Measurements from ENCODE around the gene COMT.

Gene COMT

GRCh38 chr22:20004464-20004863, 62.9 kb downstream of the COMT start:
- DNase-seq (ENCODE audit: insufficient read length, low spot score) (no peak), FAIRE-seq (peak; percentile 66)
- TF ChIP-seq, protein P1, sequence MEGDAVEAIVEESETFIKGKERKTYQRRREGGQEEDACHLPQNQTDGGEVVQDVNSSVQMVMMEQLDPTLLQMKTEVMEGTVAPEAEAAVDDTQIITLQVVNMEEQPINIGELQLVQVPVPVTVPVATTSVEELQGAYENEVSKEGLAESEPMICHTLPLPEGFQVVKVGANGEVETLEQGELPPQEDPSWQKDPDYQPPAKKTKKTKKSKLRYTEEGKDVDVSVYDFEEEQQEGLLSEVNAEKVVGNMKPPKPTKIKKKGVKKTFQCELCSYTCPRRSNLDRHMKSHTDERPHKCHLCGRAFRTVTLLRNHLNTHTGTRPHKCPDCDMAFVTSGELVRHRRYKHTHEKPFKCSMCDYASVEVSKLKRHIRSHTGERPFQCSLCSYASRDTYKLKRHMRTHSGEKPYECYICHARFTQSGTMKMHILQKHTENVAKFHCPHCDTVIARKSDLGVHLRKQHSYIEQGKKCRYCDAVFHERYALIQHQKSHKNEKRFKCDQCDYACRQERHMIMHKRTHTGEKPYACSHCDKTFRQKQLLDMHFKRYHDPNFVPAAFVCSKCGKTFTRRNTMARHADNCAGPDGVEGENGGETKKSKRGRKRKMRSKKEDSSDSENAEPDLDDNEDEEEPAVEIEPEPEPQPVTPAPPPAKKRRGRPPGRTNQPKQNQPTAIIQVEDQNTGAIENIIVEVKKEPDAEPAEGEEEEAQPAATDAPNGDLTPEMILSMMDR (IDR thresholded peaks at IDR 0.05; ENCODE audit: insufficient read depth, missing control alignments) = no peak

- no peak for FAIRE-seq
- DNase-seq (ENCODE audit: insufficient read length, low spot score) = no peak
- TF ChIP-seq, protein P1 (IDR thresholded peaks at IDR 0.05; ENCODE audit: insufficient read depth, missing control alignments) = no peak
These were observed 66.8 kb downstream of the COMT start for GRCh38 chr22:20008221-20008995.

GRCh38 chr22:20009018-20009491, 67.5 kb downstream of the COMT start:
- TF ChIP-seq, protein P1 (IDR thresholded peaks at IDR 0.05; ENCODE audit: insufficient read depth, missing control alignments) = no peak
- no peak for FAIRE-seq
- DNase-seq (ENCODE audit: insufficient read length, low spot score) = no peak

- FAIRE-seq (no peak), DNase-seq (ENCODE audit: insufficient read length, low spot score) (no peak)
- TF ChIP-seq, protein P1 (IDR thresholded peaks at IDR 0.05; ENCODE audit: insufficient read depth, missing control alignments) = no peak
These were observed 68.2 kb downstream of the COMT start for GRCh38 chr22:20009582-20010306.

- TF ChIP-seq, protein P1 (IDR thresholded peaks at IDR 0.05; ENCODE audit: insufficient read depth, missing control alignments) = no peak
- DNase-seq (ENCODE audit: insufficient read length, low spot score) (no peak), FAIRE-seq (no peak)
These were observed 68.9 kb downstream of the COMT start for GRCh38 chr22:20010307-20011122.

GRCh38 chr22:20011123-20011992, 69.8 kb downstream of the COMT start:
- no peak for DNase-seq (ENCODE audit: insufficient read length, low spot score)

More at GRCh38 chr22:20011123-20011992, 69.8 kb downstream of the COMT start:
- no peak for FAIRE-seq
- TF ChIP-seq, protein P1 (IDR thresholded peaks at IDR 0.05; ENCODE audit: insufficient read depth, missing control alignments) = no peak
